ENCODE measurements around the gene NR2C2.
A peak's percentile ranks its signal among the peaks of the same experiment; 100 is the strongest.

DNA sequence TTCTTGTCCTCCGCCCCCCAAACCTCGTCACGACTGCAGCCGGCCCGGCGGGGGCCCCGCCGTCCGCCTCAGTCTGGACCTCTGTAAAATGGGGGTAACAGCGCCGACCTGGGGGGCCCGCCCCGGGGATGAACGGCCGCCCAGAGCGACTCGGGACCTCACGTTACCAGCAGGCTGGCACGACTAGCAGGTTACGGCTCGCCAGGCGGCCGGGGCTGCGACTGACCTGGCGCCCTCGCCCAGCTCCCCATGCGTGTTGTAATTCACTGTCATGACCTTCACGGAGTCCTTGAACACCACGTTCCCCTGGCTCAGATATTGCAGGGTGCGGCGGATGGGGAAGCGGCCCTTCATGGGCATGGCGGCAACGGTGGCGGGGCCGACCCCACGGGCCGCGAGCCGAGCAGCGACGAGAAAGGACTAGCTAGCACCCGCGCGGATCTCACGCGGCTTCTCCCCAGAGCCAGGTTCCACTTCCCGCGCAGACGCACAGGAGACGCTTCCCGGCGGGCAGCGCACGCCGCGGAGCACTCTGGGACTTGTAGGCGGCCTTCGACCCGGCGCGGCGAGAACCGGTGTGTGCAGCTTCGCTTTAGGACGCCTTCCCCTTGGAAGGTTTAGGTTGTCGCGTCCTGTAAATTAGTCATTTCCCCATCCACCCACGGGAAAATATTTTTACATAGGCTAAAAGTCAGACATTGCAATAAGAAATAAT, 117.6 kb downstream of the NR2C2 start, which contains the start of gene MRPS25:
- TF ChIP-seq POLR2AphosphoS5 (IDR thresholded peaks at IDR 0.05; ENCODE audit: low read depth, low read length) (peak; percentile 93), TAF1 (IDR thresholded peaks at IDR 0.05; ENCODE audit: borderline replicate concordance, insufficient read depth, low read length) (peak; percentile 87; the same call in 1 of the 2 replicates), REST (IDR thresholded peaks at IDR 0.05; ENCODE audit: insufficient read depth in 1 of 2, low read depth in 2 of 2, low read length in 2 of 2) (0 out of 4 replicates have a peak, but pooled peaks of 1 of the 2 experiments have one; percentile 21), SIN3A (IDR thresholded peaks at IDR 0.05; ENCODE audit: borderline replicate concordance, insufficient read depth, low read length) (no peak; the same call in 1 of the 2 replicates), FOXP2 (optimal IDR thresholded peaks at IDR 0.05; ENCODE audit: borderline replicate concordance, extremely low read depth, extremely low read length, insufficient read depth) (no peak)
